ENCODE measurements around the gene ETFB. TPM values are rescaled to one million over a fixed set of nuclear protein-coding genes. Genes with fewer than 3 reads are reported as not detected.

The ETFB gene
- total and polyA plus RNA-seq, 10 of the 15 experiments (the other 5 are each of a cell fraction or from before 2014, with no cell fraction given) = 15.1 to 166 (median 87.8) TPM

GRCh38 chr19:51375504-51376221 lies 9.5 kb upstream of the ETFB start (continued):
- TF ChIP-seq SUZ12 (IDR thresholded peaks at IDR 0.05; ENCODE audit: unreplicated experiment) (no peak), NBN (IDR thresholded peaks at IDR 0.05) (no peak), KLF5 (IDR thresholded peaks at IDR 0.05; ENCODE audit: partially characterized antibody) (no peak), HDAC2 (IDR thresholded peaks at IDR 0.05) (no peak), RUNX3 (IDR thresholded peaks at IDR 0.05; ENCODE audit: low read length) (peak; percentile 93), ETV6 (conservative IDR thresholded peaks at IDR 0.05 in 1 of 2, IDR thresholded peaks at IDR 0.05 in 1 of 2; ENCODE audit: borderline replicate concordance in 1 of 2, low read depth in 1 of 2) (no peak), SP1 (IDR thresholded peaks at IDR 0.05; ENCODE audit: low read depth, low read length) (no peak), ATF2 (IDR thresholded peaks at IDR 0.05; ENCODE audit: low read length) (no peak), SUPT20H (IDR thresholded peaks at IDR 0.05; ENCODE audit: borderline replicate concordance, control insufficient read depth, low read depth, low read length) (no peak), ZBED1 (IDR thresholded peaks at IDR 0.05; ENCODE audit: borderline replicate concordance) (no peak; the same call in 1 of the 2 replicates), E2F8 (IDR thresholded peaks at IDR 0.05; ENCODE audit: low read depth, partially characterized antibody) (no peak), BCLAF1 (IDR thresholded peaks at IDR 0.05) (no peak), BCL11A (IDR thresholded peaks at IDR 0.05; ENCODE audit: low read depth, low read length) (no peak), STAT3 (IDR thresholded peaks at IDR 0.05; ENCODE audit: low read depth, low read length) (no peak)
- TF ChIP-seq, protein P1, sequence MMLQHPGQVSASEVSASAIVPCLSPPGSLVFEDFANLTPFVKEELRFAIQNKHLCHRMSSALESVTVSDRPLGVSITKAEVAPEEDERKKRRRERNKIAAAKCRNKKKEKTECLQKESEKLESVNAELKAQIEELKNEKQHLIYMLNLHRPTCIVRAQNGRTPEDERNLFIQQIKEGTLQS (IDR thresholded peaks at IDR 0.05; ENCODE audit: borderline replicate concordance, extremely low read depth, low read depth, low read length) = no peak
- TF ChIP-seq, protein P2, sequence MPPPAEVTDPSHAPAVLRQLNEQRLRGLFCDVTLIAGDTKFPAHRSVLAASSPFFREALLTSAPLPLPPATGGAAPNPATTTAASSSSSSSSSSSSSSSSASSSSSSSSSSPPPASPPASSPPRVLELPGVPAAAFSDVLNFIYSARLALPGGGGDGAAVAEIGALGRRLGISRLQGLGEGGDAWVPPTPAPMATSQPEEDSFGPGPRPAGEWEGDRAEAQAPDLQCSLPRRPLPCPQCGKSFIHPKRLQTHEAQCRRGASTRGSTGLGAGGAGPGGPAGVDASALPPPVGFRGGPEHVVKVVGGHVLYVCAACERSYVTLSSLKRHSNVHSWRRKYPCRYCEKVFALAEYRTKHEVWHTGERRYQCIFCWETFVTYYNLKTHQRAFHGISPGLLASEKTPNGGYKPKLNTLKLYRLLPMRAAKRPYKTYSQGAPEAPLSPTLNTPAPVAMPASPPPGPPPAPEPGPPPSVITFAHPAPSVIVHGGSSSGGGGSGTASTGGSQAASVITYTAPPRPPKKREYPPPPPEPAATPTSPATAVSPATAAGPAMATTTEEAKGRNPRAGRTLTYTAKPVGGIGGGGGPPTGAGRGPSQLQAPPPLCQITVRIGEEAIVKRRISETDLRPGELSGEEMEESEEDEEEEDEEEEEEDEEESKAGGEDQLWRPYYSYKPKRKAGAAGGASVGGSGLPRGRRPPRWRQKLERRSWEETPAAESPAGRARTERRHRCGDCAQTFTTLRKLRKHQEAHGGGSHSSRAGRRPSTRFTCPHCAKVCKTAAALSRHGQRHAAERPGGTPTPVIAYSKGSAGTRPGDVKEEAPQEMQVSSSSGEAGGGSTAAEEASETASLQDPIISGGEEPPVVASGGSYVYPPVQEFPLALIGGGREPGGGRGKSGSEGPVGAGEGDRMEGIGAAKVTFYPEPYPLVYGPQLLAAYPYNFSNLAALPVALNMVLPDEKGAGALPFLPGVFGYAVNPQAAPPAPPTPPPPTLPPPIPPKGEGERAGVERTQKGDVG (CRISPR knock-in tag; IDR thresholded peaks at IDR 0.05) = no peak
